Mucosa of descending colon (tissue), 3 donors: ENCODE data around the gene CYYR1. TPM values are rescaled to one million over a fixed set of nuclear protein-coding genes. Genes with fewer than 3 reads are reported as not detected.

Experiments
- ATAC-seq: fragments of 200-7000 bp; cut with Tn5 transposase; one replicate; pipeline ENCODE4 v1.9.1; 2020; ENCODE audit warnings: mild to moderate bottlenecking, moderate library complexity
- DNase-seq, 3 donors: peaks; one replicate each; pipeline ENCODE4 v3.0.0-alpha.2; 2020
- H3K36me3 ChIP-seq: fragments of 200-600 bp; one replicate; pipeline ENCODE4 v1.8.0; 2021; ENCODE audit warnings: low read depth, mild to moderate bottlenecking
- H3K4me1 ChIP-seq: fragments of 200-600 bp; one replicate; pipeline ENCODE4 v1.8.0; 2021; ENCODE audit warnings: low read depth, mild to moderate bottlenecking
- H3K4me3 ChIP-seq: fragments of 200-600 bp; one replicate; pipeline ENCODE4 v1.8.0; 2021; ENCODE audit warnings: mild to moderate bottlenecking
- H3K9me3 ChIP-seq: fragments of 200-600 bp; one replicate; pipeline ENCODE4 v1.8.0; 2021; ENCODE audit warnings: mild to moderate bottlenecking
- CTCF ChIP-seq: fragments of 200-600 bp; IDR thresholded peaks from one replicate; pipeline ENCODE4 v1.8.0; 2022; ENCODE audit warnings: antibody characterized with exemption, mild to moderate bottlenecking
- intact Hi-C, 2 donors: fragments of 100-400 bp; cut with DNase I in 1 of 2; cut with micrococcal nuclease in 1 of 2; formaldehyde crosslinking; loops; one replicate each; pipeline versions ENCODE4 v1.11.0 to v1.11.1; 2022; cut with DNase I, micrococcal nuclease
- total RNA-seq, 3 donors: library from RNA; stranded (reverse); fragmentation: NEBNext Ultra II Directional in 2 of 3; extraction: Animal tissue kit (Norgen Biotek cat#: 25700) in 2 of 3; gene quantifications; one replicate each; pipeline versions ENCODE4 v1.2.1 to v1.2.4, GENCODE V29; 2021 to 2023
- donor health status: DM: no; HTN: no; CAD: no; lungs with moderate emphysema.
- donor health status: DM: no; HTN: no; CAD: no.
- donor health status: DM: no; HTN: yes; CAD: no.

Gene CYYR1
- total RNA-seq, 3 donors from 2014 or later, result 4.3 to 5.9 (median 5.2) TPM

- Histone ChIP-seq H3K36me3 (no peaks in the 10 kb centered on the region), H3K4me3 (no peak overlapping the region), H3K4me1 (no peaks in the 10 kb centered on the region), H3K9me3 (no peaks in the 10 kb centered on the region)
- intact Hi-C loops, result no loop called here
- no peak for DNase-seq
- no peak for TF ChIP-seq CTCF
- ATAC-seq, result no peak
Measured at GRCh38 chr21:26447932-26448475, 125.1 kb downstream of the CYYR1 start.

GRCh38 chr21:26445440-26445839 is 127.6 kb downstream of the CYYR1 start:
- H3K4me1 ChIP-seq, result no peaks in the 10 kb centered on the region
- ATAC-seq, result no peak
- no peak for TF ChIP-seq CTCF
- H3K36me3 ChIP-seq, result no peaks in the 10 kb centered on the region
- H3K9me3 ChIP-seq, result no peaks in the 10 kb centered on the region
- intact Hi-C loops, result no loop called here
- no peak for DNase-seq
- H3K4me3 ChIP-seq, result no peak overlapping the region

GRCh38 chr21:26444646-26445045 is 128.4 kb downstream of the CYYR1 start:
- Histone ChIP-seq H3K9me3 (no peaks in the 10 kb centered on the region), H3K4me1 (no peaks in the 10 kb centered on the region), H3K36me3 (no peaks in the 10 kb centered on the region), H3K4me3 (no peak overlapping the region)
- intact Hi-C loops, result no loop called here
- TF ChIP-seq CTCF, result no peak
- no peak for ATAC-seq
- DNase-seq, result no peak

- Histone ChIP-seq H3K4me1 (no peaks in the 10 kb centered on the region), H3K4me3 (no peak overlapping the region), H3K36me3 (no peaks in the 10 kb centered on the region), H3K9me3 (no peaks in the 10 kb centered on the region)
- no peak for TF ChIP-seq CTCF
- DNase-seq, result no peak
- intact Hi-C loops, result no loop called here
- ATAC-seq, result no peak
Measured at GRCh38 chr21:26443867-26444266, 129.2 kb downstream of the CYYR1 start.

GRCh38 chr21:26443291-26443690 is 129.8 kb downstream of the CYYR1 start:
- DNase-seq (no peak), ATAC-seq (no peak)
- TF ChIP-seq CTCF, result no peak
- Histone ChIP-seq H3K36me3 (no peaks in the 10 kb centered on the region), H3K4me3 (no peak overlapping the region), H3K4me1 (no peaks in the 10 kb centered on the region), H3K9me3 (no peaks in the 10 kb centered on the region)
- intact Hi-C loops, result no loop called here

- H3K4me3 ChIP-seq, result no peak overlapping the region
- intact Hi-C loops, result no loop called here
Measured at GRCh38 chr21:26441149-26441548, 131.9 kb downstream of the CYYR1 start.

More at GRCh38 chr21:26441149-26441548, 131.9 kb downstream of the CYYR1 start:
- no peak for TF ChIP-seq CTCF
- DNase-seq (no peak), ATAC-seq (no peak)
- no peaks in the 10 kb centered on the region for H3K4me1 ChIP-seq
- H3K9me3 ChIP-seq, result no peaks in the 10 kb centered on the region
- no peaks in the 10 kb centered on the region for H3K36me3 ChIP-seq
